ENCODE measurements around the gene ASPHD1.
"Not testable (repeated sequence)": the region's sequence is repeated elsewhere in the genome, so short reads cannot be mapped to it uniquely, and the experiment has no call there.

Gene ASPHD1

DNA sequence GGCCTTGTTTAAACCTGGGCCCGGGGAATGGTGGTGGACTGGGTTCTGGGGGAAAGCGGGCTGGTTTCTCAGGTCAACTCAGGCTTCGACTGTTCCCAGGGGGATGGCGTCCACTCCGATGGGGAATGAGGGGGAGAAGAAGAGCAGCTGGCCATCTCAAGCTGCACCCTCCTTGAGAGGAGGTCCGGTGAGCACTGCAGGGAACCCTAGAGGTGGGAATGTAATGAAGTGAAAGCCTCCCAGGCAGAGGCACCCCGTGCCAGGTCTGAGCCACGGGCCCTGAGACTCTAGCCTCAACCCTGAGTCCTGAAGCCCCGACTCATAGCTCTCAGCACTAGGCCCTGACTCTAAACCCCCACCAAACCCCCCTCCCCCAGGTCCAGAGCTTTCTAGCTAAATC lies 36.1 kb upstream of the ASPHD1 start:
- peaks cover 14% of the 10 kb centered on the region for H3K36me3 Mint-ChIP-seq (ENCODE audit: insufficient read depth)

GRCh38 chr16:29868396-29869009 lies 31.8 kb upstream of the ASPHD1 start:
- no peak overlapping the region for H3K27ac Mint-ChIP-seq (ENCODE audit: low read depth)
- H3K36me3 Mint-ChIP-seq (ENCODE audit: insufficient read depth) = no peaks in the 10 kb centered on the region
- no peak overlapping the region for H3K4me3 Mint-ChIP-seq
- DNase-seq (ENCODE audit: low spot score in 2 of 2) (no peak), ATAC-seq (replicated peaks; ENCODE audit: extremely low read depth, poor library complexity, severe bottlenecking) (no peak)
- peaks cover 8% of the 10 kb centered on the region for H3K27me3 Mint-ChIP-seq
- no peaks in the 10 kb centered on the region for H3K9me3 Mint-ChIP-seq
- H3K4me1 Mint-ChIP-seq = peaks cover 7% of the 10 kb centered on the region

More for the DNA sequence above, 36.1 kb upstream of the ASPHD1 start:
- no peaks in the 10 kb centered on the region for H3K9me3 Mint-ChIP-seq
- H3K4me1 Mint-ChIP-seq = peaks cover 30% of the 10 kb centered on the region
- DNase-seq (ENCODE audit: low spot score in 2 of 2) (no peak), ATAC-seq (replicated peaks; ENCODE audit: extremely low read depth, poor library complexity, severe bottlenecking) (no peak)
- no peak overlapping the region for H3K4me3 Mint-ChIP-seq
- no peak overlapping the region for H3K27ac Mint-ChIP-seq (ENCODE audit: low read depth)
- H3K27me3 Mint-ChIP-seq = peaks cover 8% of the 10 kb centered on the region

- not testable (repeated sequence) for H3K27ac Mint-ChIP-seq (ENCODE audit: low read depth); H3K36me3 Mint-ChIP-seq (ENCODE audit: insufficient read depth); ATAC-seq (replicated peaks; ENCODE audit: extremely low read depth, poor library complexity, severe bottlenecking); H3K4me3 Mint-ChIP-seq; H3K9me3 Mint-ChIP-seq; DNase-seq (ENCODE audit: low spot score in 2 of 2); H3K27me3 Mint-ChIP-seq; H3K4me1 Mint-ChIP-seq
These were observed 31.2 kb upstream of the ASPHD1 start for GRCh38 chr16:29869067-29869466.

DNA sequence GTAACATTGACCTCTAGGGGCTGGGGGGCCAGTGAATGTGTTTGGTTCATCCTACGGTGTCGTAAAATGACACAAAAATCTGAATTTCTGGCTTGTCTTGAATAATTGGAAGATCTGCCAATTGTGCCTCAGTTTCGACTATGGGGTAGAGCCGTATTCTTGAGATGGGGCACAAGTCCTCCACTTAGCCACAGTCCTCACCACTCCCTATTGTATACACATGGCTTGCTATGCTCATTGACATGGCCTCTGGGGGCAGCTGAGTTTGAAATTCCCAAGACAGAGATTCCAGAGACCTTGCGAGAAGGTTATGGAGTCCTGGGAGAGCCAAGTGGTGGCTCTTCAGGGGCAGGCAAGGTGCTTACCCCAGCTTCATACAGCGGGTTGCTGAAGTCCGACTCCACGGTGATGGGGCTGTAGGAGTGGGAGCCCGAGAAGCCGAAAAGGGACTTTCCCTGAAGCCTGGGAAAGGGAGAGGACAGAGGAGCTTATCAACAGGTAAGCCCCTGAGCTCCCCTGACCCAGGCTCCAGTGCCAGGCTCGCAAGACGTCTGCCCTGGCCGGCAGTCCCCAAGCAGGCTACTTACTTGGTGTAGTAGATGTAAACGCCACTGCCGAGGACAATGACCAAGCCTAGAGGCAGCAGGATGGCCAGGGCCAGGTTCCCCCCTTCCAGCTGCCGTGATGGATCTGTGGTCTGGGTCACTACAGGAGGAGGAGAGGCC lies 28.3 kb upstream of the ASPHD1 start:
- peaks cover 24% of the 10 kb centered on the region for H3K27me3 Mint-ChIP-seq
- peaks cover 18% of the 10 kb centered on the region for H3K4me1 Mint-ChIP-seq
- no peak overlapping the region for H3K27ac Mint-ChIP-seq (ENCODE audit: low read depth)
- no peaks in the 10 kb centered on the region for H3K36me3 Mint-ChIP-seq (ENCODE audit: insufficient read depth)
- no peak for DNase-seq (ENCODE audit: low spot score in 2 of 2)
- no peaks in the 10 kb centered on the region for H3K9me3 Mint-ChIP-seq
- ATAC-seq (replicated peaks; ENCODE audit: extremely low read depth, poor library complexity, severe bottlenecking) = no peak
- no peak overlapping the region for H3K4me3 Mint-ChIP-seq

DNA sequence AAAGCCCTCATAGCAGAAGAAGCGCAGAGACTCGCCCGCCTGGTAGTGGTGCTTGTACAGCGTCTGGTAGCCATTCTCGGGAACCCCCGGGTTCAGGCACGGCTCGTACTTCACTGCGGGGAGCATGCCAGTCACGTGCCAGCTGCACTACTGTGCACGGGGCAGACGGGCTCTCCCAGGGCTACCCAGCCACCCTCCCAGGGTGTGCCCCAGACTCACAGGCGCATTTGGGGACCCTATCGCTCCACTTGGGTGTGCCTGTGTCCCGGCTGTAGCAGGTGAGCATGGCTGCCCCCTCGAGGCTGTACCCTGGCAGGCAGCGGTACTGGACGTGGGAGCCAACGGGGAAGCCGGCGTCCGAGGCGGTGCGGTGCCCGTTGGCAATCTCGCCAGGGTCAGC lies 27.0 kb upstream of the ASPHD1 start:
- Mint-ChIP-seq H3K27me3 (peaks cover 30% of the 10 kb centered on the region), H3K4me3 (no peak overlapping the region), H3K27ac (ENCODE audit: low read depth) (no peak overlapping the region), H3K4me1 (peaks cover 26% of the 10 kb centered on the region), H3K36me3 (ENCODE audit: insufficient read depth) (no peaks in the 10 kb centered on the region), H3K9me3 (no peaks in the 10 kb centered on the region)
- DNase-seq (ENCODE audit: low spot score in 2 of 2) (no peak), ATAC-seq (replicated peaks; ENCODE audit: extremely low read depth, poor library complexity, severe bottlenecking) (no peak)

DNA sequence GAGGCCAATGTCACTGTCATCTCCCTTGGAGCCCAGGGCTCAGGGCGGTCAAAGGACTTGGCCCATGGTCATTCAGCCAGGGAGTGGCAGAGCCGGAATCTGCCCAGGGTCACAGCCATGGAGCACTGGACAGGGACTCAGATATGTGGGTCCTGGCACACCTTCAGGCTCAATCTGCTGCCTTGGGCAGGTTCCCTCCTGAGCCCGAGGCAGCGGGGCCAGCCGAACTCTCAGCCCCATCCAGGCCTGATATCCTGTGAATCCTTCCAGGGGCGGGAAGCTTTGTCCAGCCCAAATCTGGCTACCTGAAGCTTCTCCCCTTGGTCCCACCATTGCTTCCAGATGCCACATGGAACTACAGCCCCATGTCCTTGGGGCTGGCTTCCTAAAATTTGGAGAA lies 25.1 kb upstream of the ASPHD1 start:
- ATAC-seq (replicated peaks; ENCODE audit: extremely low read depth, poor library complexity, severe bottlenecking) (no peak), DNase-seq (ENCODE audit: low spot score in 2 of 2) (no peak)
- H3K27ac Mint-ChIP-seq (ENCODE audit: low read depth) = no peak overlapping the region
- H3K9me3 Mint-ChIP-seq = no peaks in the 10 kb centered on the region
- H3K27me3 Mint-ChIP-seq = peaks cover 40% of the 10 kb centered on the region
- H3K4me1 Mint-ChIP-seq = peaks cover 26% of the 10 kb centered on the region
- H3K36me3 Mint-ChIP-seq (ENCODE audit: insufficient read depth) = no peaks in the 10 kb centered on the region
- no peak overlapping the region for H3K4me3 Mint-ChIP-seq

- H3K27me3 Mint-ChIP-seq = peaks cover 40% of the 10 kb centered on the region
- ATAC-seq (replicated peaks; ENCODE audit: extremely low read depth, poor library complexity, severe bottlenecking) = no peak
- no peaks in the 10 kb centered on the region for H3K9me3 Mint-ChIP-seq
- no peak for DNase-seq (ENCODE audit: low spot score in 2 of 2)
- H3K27ac Mint-ChIP-seq (ENCODE audit: low read depth) = no peak overlapping the region
- peaks cover 26% of the 10 kb centered on the region for H3K4me1 Mint-ChIP-seq
- peak overlapping the region; percentile 59 for H3K4me3 Mint-ChIP-seq
- H3K36me3 Mint-ChIP-seq (ENCODE audit: insufficient read depth) = no peaks in the 10 kb centered on the region
These were observed 24.1 kb upstream of the ASPHD1 start for GRCh38 chr16:29876217-29876593.

DNA sequence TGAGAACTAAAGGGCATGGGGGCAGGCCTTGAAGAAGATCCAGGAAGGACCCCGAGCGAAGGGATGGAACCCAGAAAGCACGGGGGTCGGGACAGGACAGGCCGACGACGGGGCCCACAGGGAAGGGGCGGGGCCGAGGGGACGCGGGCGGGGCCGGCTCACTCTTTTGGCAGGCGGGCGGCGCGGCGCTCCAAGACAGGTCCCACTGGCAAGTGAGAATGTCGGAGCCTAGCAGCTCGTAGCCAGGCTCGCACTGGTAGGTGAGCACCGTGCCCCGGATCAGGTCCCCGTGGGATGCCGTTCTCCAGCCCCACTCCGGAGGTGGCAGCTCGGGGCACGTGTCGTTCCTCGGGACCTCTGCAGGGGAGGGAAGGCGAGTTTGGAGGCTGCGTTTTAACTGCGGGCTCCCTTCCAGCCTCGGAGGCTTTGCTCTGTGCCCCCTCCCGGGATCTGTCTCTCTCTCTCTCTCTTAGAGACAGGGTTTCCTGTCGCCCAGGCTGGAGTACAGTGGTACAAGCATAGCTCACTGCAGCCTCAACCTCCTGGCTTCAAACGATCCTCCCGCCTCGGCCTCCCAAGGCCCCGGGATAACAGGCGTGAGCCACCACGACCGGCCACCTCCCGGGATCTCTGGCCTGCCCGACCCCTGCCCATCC lies 23.6 kb upstream of the ASPHD1 start:
- Mint-ChIP-seq H3K27ac (ENCODE audit: low read depth) (no peak overlapping the region), H3K36me3 (ENCODE audit: insufficient read depth) (no peaks in the 10 kb centered on the region), H3K27me3 (peaks cover 40% of the 10 kb centered on the region), H3K4me1 (peaks cover 26% of the 10 kb centered on the region), H3K9me3 (no peaks in the 10 kb centered on the region), H3K4me3 (peak overlapping the region; percentile 59)
- no peak for ATAC-seq (replicated peaks; ENCODE audit: extremely low read depth, poor library complexity, severe bottlenecking)
- DNase-seq (ENCODE audit: low spot score in 2 of 2) = no peak

DNA sequence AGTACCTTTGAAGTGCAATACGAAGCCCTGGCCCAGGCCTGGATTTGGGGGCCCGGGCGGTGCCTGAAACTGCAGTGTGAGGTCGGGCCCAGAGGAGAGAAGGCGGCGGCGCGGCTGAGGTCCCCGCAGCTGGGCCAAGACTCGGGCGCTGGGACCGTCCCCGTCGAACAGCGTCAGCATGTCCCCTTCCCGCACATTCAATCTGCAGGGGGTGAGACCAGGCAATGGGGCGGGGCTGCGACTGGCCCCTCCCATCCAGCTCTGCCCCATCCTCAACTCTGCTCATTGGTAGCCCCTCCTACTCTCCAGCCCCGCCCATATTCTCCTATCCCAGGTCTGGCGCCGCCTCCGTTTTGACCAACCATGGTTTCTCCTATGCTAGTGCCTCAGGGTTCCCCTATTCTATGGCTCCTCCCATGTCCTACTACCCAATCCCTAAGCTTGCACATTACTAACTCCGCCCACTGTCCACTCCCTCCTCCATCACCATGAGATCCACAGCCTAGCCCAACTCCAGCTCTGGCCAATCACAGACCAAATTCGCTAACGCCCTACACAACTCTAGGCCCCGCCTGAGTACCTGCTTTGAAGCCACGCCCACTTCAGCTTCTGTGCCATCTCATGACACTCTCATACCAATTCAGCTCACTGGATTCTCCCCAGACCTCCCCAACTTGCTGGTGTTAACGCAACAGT lies 22.9 kb upstream of the ASPHD1 start:
- Mint-ChIP-seq H3K4me3 (peak overlapping the region; percentile 59), H3K27me3 (peaks cover 40% of the 10 kb centered on the region), H3K4me1 (peaks cover 26% of the 10 kb centered on the region), H3K36me3 (ENCODE audit: insufficient read depth) (no peaks in the 10 kb centered on the region), H3K9me3 (no peaks in the 10 kb centered on the region), H3K27ac (ENCODE audit: low read depth) (no peak overlapping the region)
- DNase-seq (ENCODE audit: low spot score in 2 of 2) (no peak), ATAC-seq (replicated peaks; ENCODE audit: extremely low read depth, poor library complexity, severe bottlenecking) (peak; percentile 65)

DNA sequence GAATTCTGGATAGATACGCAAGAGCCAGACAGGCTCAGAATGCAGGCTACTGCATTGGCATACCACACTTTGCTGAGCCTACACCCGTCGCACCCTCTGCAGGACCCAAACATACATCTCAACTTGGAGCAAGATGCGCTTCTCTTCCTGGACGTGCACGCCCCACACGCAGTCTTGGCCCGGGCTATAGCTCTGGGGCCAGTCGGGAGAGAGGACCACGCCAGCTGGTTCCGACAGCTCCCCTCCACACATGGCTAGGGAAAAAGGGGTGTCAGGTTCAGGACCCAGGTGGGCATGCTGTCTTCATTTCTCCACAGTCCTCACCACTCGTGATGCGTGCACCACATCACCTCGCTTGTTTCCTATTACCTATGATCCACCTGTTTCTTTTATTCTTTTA lies 22.1 kb upstream of the ASPHD1 start:
- no peaks in the 10 kb centered on the region for H3K9me3 Mint-ChIP-seq
- peaks cover 48% of the 10 kb centered on the region for H3K27me3 Mint-ChIP-seq
- no peaks in the 10 kb centered on the region for H3K36me3 Mint-ChIP-seq (ENCODE audit: insufficient read depth)
- no peak for DNase-seq (ENCODE audit: low spot score in 2 of 2)
- H3K27ac Mint-ChIP-seq (ENCODE audit: low read depth) = no peak overlapping the region
- H3K4me1 Mint-ChIP-seq = peaks cover 26% of the 10 kb centered on the region
- no peak overlapping the region for H3K4me3 Mint-ChIP-seq
- no peak for ATAC-seq (replicated peaks; ENCODE audit: extremely low read depth, poor library complexity, severe bottlenecking)

GRCh38 chr16:29881050-29881449 lies 19.2 kb upstream of the ASPHD1 start:
- ATAC-seq (replicated peaks; ENCODE audit: extremely low read depth, poor library complexity, severe bottlenecking) (no peak), DNase-seq (ENCODE audit: low spot score in 2 of 2) (no peak)
- Mint-ChIP-seq H3K4me3 (no peak overlapping the region), H3K36me3 (ENCODE audit: insufficient read depth) (no peaks in the 10 kb centered on the region), H3K9me3 (no peaks in the 10 kb centered on the region), H3K27ac (ENCODE audit: low read depth) (no peak overlapping the region), H3K27me3 (peaks cover 62% of the 10 kb centered on the region), H3K4me1 (peaks cover 22% of the 10 kb centered on the region)

GRCh38 chr16:29883987-29884386 lies 16.3 kb upstream of the ASPHD1 start:
- DNase-seq (ENCODE audit: low spot score in 2 of 2) (no peak), ATAC-seq (replicated peaks; ENCODE audit: extremely low read depth, poor library complexity, severe bottlenecking) (no peak)
- no peaks in the 10 kb centered on the region for H3K9me3 Mint-ChIP-seq
- no peaks in the 10 kb centered on the region for H3K4me1 Mint-ChIP-seq
- H3K4me3 Mint-ChIP-seq = no peak overlapping the region
- no peaks in the 10 kb centered on the region for H3K36me3 Mint-ChIP-seq (ENCODE audit: insufficient read depth)
- H3K27me3 Mint-ChIP-seq = peaks cover 38% of the 10 kb centered on the region
- no peak overlapping the region for H3K27ac Mint-ChIP-seq (ENCODE audit: low read depth)

Data from central memory CD8-positive, alpha-beta T cell (primary cell).